GM18909 (cell line): ENCODE data around the gene APP.

Source experiments
- ATAC-seq: cut with Tn5 transposase; IDR thresholded peaks from one replicate; pipeline ENCODE4 v1.9.1; 2021; ENCODE audit warnings: mild to moderate bottlenecking; ENCODE audit not compliant: unreplicated experiment, poor library complexity

Gene APP

GRCh38 chr21:25857308-25858074 is 313.1 kb downstream of the APP start:
- no peak for ATAC-seq

- no peak for ATAC-seq
Measured at GRCh38 chr21:25855576-25855975, 315.0 kb downstream of the APP start.

GRCh38 chr21:25850126-25850842 is 320.3 kb downstream of the APP start:
- ATAC-seq = no peak

GRCh38 chr21:25848309-25848708 is 322.3 kb downstream of the APP start:
- ATAC-seq = no peak

GRCh38 chr21:25845729-25846256 is 324.8 kb downstream of the APP start:
- ATAC-seq = no peak

- no peak for ATAC-seq
Measured at GRCh38 chr21:25842925-25843324, 327.6 kb downstream of the APP start.

- ATAC-seq = no peak
Measured at GRCh38 chr21:25838809-25839208, 331.8 kb downstream of the APP start.

- ATAC-seq = no peak
Measured at GRCh38 chr21:25837533-25838265, 332.9 kb downstream of the APP start.

- ATAC-seq = no peak
Measured at GRCh38 chr21:25836396-25836795, 334.2 kb downstream of the APP start.

- no peak for ATAC-seq
Measured at GRCh38 chr21:25834381-25834780, 336.2 kb downstream of the APP start.

GRCh38 chr21:25831300-25831960 is 339.1 kb downstream of the APP start:
- ATAC-seq = no peak
